HCT116 (cell line): ENCODE data around the gene BRIP1. TPM values are rescaled to one million over a fixed set of nuclear protein-coding genes. Genes with fewer than 3 reads are reported as not detected.

Source experiments
- ATAC-seq: fragments of 200-7000 bp; cut with Tn5 transposase; 2 replicates; pipeline ENCODE4 v1.9.1; 2020; ENCODE audit warnings: mild to moderate bottlenecking, moderate library complexity
- BruUV-seq: library from RNA; stranded (reverse); fragments of 400-500 nt; replicated peaks from 2 replicates; lab custom pipeline; 2021; lab: Mats Ljungman, UMichigan
- CTCF ChIA-PET: fragments of 300-600 bp; sonication (Branson Sonifier 250); formaldehyde crosslinking; loops from one replicate; lab custom pipeline; 2021; ENCODE audit warnings: antibody characterized with exemption; lab: Charles Lee
- POLR2A ChIA-PET: fragments of 300-600, 350-600 bp; sonication (Branson Sonifier 250); formaldehyde crosslinking; loops from one replicate; lab custom pipeline; 2021; ENCODE audit warnings: antibody characterized with exemption; lab: Charles Lee
- RAD21 ChIA-PET, 2 experiments: fragments of 300-600 bp; sonication (Branson Sonifier 250); formaldehyde crosslinking; loops; one replicate each; lab custom pipeline; 2023; ENCODE audit warnings: low total read pairs in 2 of 2; ENCODE audit not compliant: uncharacterized antibody in 2 of 2, unreplicated experiment in 2 of 2, low non-redundant PET in 1 of 2; lab: Charles Lee
- DNase-seq: peaks from one replicate; pipeline ENCODE4 v3.0.0-alpha.2; 2010; ENCODE audit warnings: low read depth, low spot score
- H2AFZ ChIP-seq: fragments of 200-600 bp; shearing (Covaris generic), sonication (generic); 2 replicates; pipeline ENCODE4 v1.6.1; 2017; ENCODE audit warnings: low read depth, mixed run types, mixed read lengths, antibody characterized with exemption, low read length; ENCODE audit not compliant: poor library complexity, severe bottlenecking
- H3K27ac ChIP-seq: 2 replicates; pipeline ENCODE4 v1.5.1; 2012; ENCODE audit warnings: low read depth, low read length
- H3K27me3 ChIP-seq: fragments of 200-600 bp; sonication (generic); 2 replicates; pipeline ENCODE4 v1.6.1; 2016; ENCODE audit warnings: mixed run types, low read length, mixed read lengths; ENCODE audit not compliant: insufficient read depth
- H3K36me3 ChIP-seq, 2 experiments: fragments of 200-500 bp in 1 of 2; fragments of 200-600 bp in 1 of 2; sonication (Bioruptor generic) in 1 of 2; sonication (generic) in 1 of 2; 2 replicates each; pipeline versions ENCODE4 v1.5.1 to v1.6.1; 2014 to 2016; ENCODE audit warnings: low read length in 2 of 2, inconsistent platforms in 1 of 2, mixed read lengths in 1 of 2, mixed run types in 1 of 2; ENCODE audit not compliant: insufficient read depth in 2 of 2, control insufficient read depth in 1 of 2
- H3K4me1 ChIP-seq, 2 experiments: fragments of 200-600 bp in 1 of 2; sonication (generic) in 1 of 2; 2 replicates each; pipeline versions ENCODE4 v1.5.1 to v1.6.1; 2012 to 2017; ENCODE audit warnings: low read length in 2 of 2, inconsistent platforms in 1 of 2, mild to moderate bottlenecking in 1 of 2, mixed read lengths in 1 of 2, mixed run types in 1 of 2, moderate library complexity in 1 of 2; ENCODE audit not compliant: insufficient read depth in 2 of 2, control insufficient read depth in 1 of 2
- H3K4me2 ChIP-seq: fragments of 200-600 bp; sonication (generic); 2 replicates; pipeline ENCODE4 v1.6.1; 2017; ENCODE audit warnings: mixed run types, low read length, mixed read lengths
- H3K4me3 ChIP-seq, 2 experiments: fragments of 200-600 bp in 1 of 2; sonication (generic) in 1 of 2; replicated peaks in 1 of 2; 2 replicates each; pipeline ENCODE4 v1.5.1; 2011 to 2016; ENCODE audit warnings: low read length in 2 of 2, control low read depth in 1 of 2, low read depth in 1 of 2, mild to moderate bottlenecking in 1 of 2, mixed read lengths in 1 of 2, mixed run types in 1 of 2
- H3K79me2 ChIP-seq: fragments of 200-600 bp; sonication (generic); 2 replicates; pipeline ENCODE4 v1.6.1; 2017; ENCODE audit warnings: mild to moderate bottlenecking, mixed run types, low read length, moderate library complexity, mixed read lengths; ENCODE audit not compliant: insufficient read depth
- H3K9ac ChIP-seq: fragments of 200-600 bp; sonication (generic); 2 replicates; pipeline ENCODE4 v1.6.1; 2016; ENCODE audit warnings: low read length, mixed read lengths
- H3K9me2 ChIP-seq: fragments of 200-600 bp; sonication (generic), shearing (Covaris generic); 2 replicates; pipeline ENCODE4 v1.6.1; 2017; ENCODE audit warnings: mixed run types, mild to moderate bottlenecking, moderate library complexity; ENCODE audit not compliant: insufficient read depth
- H3K9me3 ChIP-seq, 2 experiments: fragments of 200-500 bp in 1 of 2; fragments of 200-600 bp in 1 of 2; sonication (Bioruptor generic) in 1 of 2; sonication (generic) in 1 of 2; 2 replicates each; pipeline ENCODE4 v1.6.1; 2014 to 2017; ENCODE audit warnings: low read length in 2 of 2, mixed read lengths in 2 of 2, inconsistent platforms in 1 of 2, low read depth in 1 of 2, mild to moderate bottlenecking in 1 of 2, mixed run types in 1 of 2, moderate library complexity in 1 of 2; ENCODE audit not compliant: control insufficient read depth in 1 of 2, insufficient read depth in 1 of 2
- H4K20me1 ChIP-seq: fragments of 200-600 bp; sonication (generic), shearing (Covaris generic); 2 replicates; pipeline ENCODE4 v1.6.1; 2017; ENCODE audit warnings: mixed run types, mild to moderate bottlenecking, moderate library complexity; ENCODE audit not compliant: insufficient read depth
- CEBPB ChIP-seq: IDR thresholded peaks from 2 replicates; pipeline ENCODE4 v1.6.1; 2012; ENCODE audit warnings: low read depth
- EZH2 ChIP-seq: fragments of 200-600 bp; sonication (generic); IDR thresholded peaks from 2 replicates; pipeline ENCODE4 v1.6.1; 2017; ENCODE audit warnings: antibody characterized with exemption, mixed run types
- EZH2phosphoT487 ChIP-seq: fragments of 200-600 bp; IDR thresholded peaks from 2 replicates; pipeline ENCODE4 v1.6.1; 2018; ENCODE audit warnings: antibody characterized with exemption, borderline replicate concordance
- FOSL1 ChIP-seq: IDR thresholded peaks from 2 replicates; pipeline ENCODE4 v1.6.1; 2012; ENCODE audit warnings: low read depth
- JUND ChIP-seq: IDR thresholded peaks from 2 replicates; pipeline ENCODE4 v1.6.1; 2012
- POLR2A ChIP-seq: IDR thresholded peaks from 2 replicates; pipeline ENCODE4 v1.7.0; 2011; ENCODE audit warnings: borderline replicate concordance; ENCODE audit not compliant: insufficient read depth, insufficient read length; ENCODE audit errors: extremely low read depth
- RAD21 ChIP-seq: IDR thresholded peaks from 2 replicates; pipeline ENCODE4 v1.6.1; 2012; ENCODE audit warnings: low read depth, mild to moderate bottlenecking
- SP1 ChIP-seq: IDR thresholded peaks from 2 replicates; pipeline ENCODE4 v1.6.1; 2012; ENCODE audit warnings: low read depth
- YY1 ChIP-seq: IDR thresholded peaks from 2 replicates; pipeline ENCODE4 v1.6.1; 2011; ENCODE audit warnings: low read length, low read depth, moderate library complexity, mild to moderate bottlenecking; ENCODE audit not compliant: insufficient replicate concordance; ENCODE audit errors: extremely low read depth
- ZFX ChIP-seq: fragments of 450-650 bp; IDR thresholded peaks from 2 replicates; pipeline ENCODE4 v1.6.1; 2017
- ZNF274 ChIP-seq: fragments of 200-500 bp; sonication (Bioruptor generic); IDR thresholded peaks from 2 replicates; pipeline ENCODE4 v1.6.1; 2014; ENCODE audit warnings: mild to moderate bottlenecking, low read depth, low read length, inconsistent platforms
- intact Hi-C: fragments of 100-400 bp; cut with micrococcal nuclease; formaldehyde crosslinking; loops from 2 replicates; pipeline ENCODE4 v1.10.0; 2022
- total RNA-seq: library from RNA; stranded (reverse); gene quantifications from one replicate; pipeline ENCODE4 v1.2.1, GENCODE V29; 2021; ENCODE audit not compliant: unreplicated experiment
- TF ChIP-seq, protein P1 (sequence below): IDR thresholded peaks from 2 replicates; pipeline ENCODE4 v1.6.1; 2011; ENCODE audit warnings: mild to moderate bottlenecking, low read length, moderate library complexity; ENCODE audit not compliant: insufficient replicate concordance; ENCODE audit errors: extremely low read depth
- TF ChIP-seq, protein P2 (sequence below): IDR thresholded peaks from 2 replicates; pipeline ENCODE4 v1.6.1; 2012; ENCODE audit warnings: low read depth
- TF ChIP-seq, protein P3 (sequence below): IDR thresholded peaks from 2 replicates; pipeline ENCODE4 v1.6.1; 2012

BRIP1 gene
- total RNA-seq, 1 experiment from 2014 or later: 22.2 TPM

DNA sequence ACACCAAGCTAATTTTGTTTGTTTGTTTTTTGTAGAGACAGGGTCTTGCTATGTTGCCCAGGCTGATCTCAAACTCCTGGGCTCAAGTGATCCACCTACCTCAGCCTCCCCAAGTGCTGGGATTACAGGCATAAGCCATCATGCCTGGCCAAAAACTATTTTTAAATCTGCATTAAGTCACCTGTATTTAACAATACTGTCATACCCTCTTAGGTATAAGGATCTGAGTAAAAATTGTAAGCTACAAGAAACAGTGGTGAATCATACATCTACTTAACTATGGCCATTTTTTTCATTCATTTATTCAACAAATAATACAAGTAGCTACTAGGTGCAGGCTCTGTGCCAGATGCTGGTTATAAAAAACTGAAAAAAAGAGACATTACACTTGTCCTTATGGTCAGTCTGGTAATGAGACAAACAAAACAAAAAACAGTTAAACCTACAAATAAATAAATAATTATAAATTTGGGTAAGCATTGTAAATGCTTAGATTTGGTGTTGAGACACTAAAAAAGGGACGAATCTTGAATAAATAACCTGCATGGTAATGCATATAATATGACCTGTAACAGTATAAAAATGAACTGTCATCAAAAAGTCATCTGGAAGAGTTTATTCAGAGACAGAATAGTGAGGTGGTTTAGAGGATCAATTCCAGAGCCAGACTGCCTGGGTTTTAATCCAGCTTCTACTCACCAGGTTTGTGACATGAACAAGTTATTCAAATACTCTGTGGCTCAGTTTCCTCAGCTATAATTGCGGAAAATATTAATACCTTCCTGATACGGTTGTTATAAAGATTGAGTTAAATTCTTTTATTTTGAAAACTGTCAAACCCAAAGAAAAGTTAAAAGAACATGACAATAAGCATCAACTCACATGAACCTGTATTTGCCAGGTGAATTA, 26.8 kb downstream of the BRIP1 start:
- BruUV-seq: no TSS peak
- ATAC-seq (no peak), DNase-seq (no peak)
- H3K9me2 ChIP-seq: no peaks in the 10 kb centered on the region
- H3K4me2 ChIP-seq: no peak overlapping the region
- peaks cover 7% of the 10 kb centered on the region for H3K79me2 ChIP-seq
- H2AFZ ChIP-seq: no peak overlapping the region
- POLR2A ChIA-PET: no interaction called here
- H3K9me3 ChIP-seq: no peaks in the 10 kb centered on the region
- H4K20me1 ChIP-seq: no peaks in the 10 kb centered on the region
- no peaks in the 10 kb centered on the region for H3K36me3 ChIP-seq
- H3K9ac ChIP-seq: no peak overlapping the region
- intact Hi-C loops: loop anchor here (1.0 to 10.0 kb wide), 10 partner anchors 200 to 1112 kb away; no protein-coding TSS in a partner anchor
- H3K27ac ChIP-seq: no peak overlapping the region
- no peaks in the 10 kb centered on the region for H3K27me3 ChIP-seq
- H3K4me3 ChIP-seq: no peak overlapping the region
- CTCF ChIA-PET: interaction anchor here (0.7 to 2.0 kb wide), 16 partner anchors 13 to 1116 kb away, joined by 3 to 15 read pairs (median 5); partner anchors contain the start of gene BRIP1
- RAD21 ChIA-PET: interaction anchor here in 1 of 2 experiments (0.8 to 1.3 kb wide), 2 partner anchors 425 to 864 kb away, joined by 3 read pairs; no protein-coding TSS in a partner anchor
- no peak for TF ChIP-seq FOSL1
- no peak for TF ChIP-seq YY1
- no peak for TF ChIP-seq ZNF274
- no peak for TF ChIP-seq RAD21
- TF ChIP-seq ZFX: no peak
- no peak for TF ChIP-seq SP1
- no peak for TF ChIP-seq EZH2
- TF ChIP-seq, protein P1, sequence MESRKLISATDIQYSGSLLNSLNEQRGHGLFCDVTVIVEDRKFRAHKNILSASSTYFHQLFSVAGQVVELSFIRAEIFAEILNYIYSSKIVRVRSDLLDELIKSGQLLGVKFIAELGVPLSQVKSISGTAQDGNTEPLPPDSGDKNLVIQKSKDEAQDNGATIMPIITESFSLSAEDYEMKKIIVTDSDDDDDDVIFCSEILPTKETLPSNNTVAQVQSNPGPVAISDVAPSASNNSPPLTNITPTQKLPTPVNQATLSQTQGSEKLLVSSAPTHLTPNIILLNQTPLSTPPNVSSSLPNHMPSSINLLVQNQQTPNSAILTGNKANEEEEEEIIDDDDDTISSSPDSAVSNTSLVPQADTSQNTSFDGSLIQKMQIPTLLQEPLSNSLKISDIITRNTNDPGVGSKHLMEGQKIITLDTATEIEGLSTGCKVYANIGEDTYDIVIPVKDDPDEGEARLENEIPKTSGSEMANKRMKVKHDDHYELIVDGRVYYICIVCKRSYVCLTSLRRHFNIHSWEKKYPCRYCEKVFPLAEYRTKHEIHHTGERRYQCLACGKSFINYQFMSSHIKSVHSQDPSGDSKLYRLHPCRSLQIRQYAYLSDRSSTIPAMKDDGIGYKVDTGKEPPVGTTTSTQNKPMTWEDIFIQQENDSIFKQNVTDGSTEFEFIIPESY: no peak
- TF ChIP-seq JUND: no peak
- no peak for TF ChIP-seq CEBPB
- TF ChIP-seq POLR2A: no peak
- TF ChIP-seq, protein P2, sequence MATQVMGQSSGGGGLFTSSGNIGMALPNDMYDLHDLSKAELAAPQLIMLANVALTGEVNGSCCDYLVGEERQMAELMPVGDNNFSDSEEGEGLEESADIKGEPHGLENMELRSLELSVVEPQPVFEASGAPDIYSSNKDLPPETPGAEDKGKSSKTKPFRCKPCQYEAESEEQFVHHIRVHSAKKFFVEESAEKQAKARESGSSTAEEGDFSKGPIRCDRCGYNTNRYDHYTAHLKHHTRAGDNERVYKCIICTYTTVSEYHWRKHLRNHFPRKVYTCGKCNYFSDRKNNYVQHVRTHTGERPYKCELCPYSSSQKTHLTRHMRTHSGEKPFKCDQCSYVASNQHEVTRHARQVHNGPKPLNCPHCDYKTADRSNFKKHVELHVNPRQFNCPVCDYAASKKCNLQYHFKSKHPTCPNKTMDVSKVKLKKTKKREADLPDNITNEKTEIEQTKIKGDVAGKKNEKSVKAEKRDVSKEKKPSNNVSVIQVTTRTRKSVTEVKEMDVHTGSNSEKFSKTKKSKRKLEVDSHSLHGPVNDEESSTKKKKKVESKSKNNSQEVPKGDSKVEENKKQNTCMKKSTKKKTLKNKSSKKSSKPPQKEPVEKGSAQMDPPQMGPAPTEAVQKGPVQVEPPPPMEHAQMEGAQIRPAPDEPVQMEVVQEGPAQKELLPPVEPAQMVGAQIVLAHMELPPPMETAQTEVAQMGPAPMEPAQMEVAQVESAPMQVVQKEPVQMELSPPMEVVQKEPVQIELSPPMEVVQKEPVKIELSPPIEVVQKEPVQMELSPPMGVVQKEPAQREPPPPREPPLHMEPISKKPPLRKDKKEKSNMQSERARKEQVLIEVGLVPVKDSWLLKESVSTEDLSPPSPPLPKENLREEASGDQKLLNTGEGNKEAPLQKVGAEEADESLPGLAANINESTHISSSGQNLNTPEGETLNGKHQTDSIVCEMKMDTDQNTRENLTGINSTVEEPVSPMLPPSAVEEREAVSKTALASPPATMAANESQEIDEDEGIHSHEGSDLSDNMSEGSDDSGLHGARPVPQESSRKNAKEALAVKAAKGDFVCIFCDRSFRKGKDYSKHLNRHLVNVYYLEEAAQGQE: no peak
- no peak for TF ChIP-seq EZH2phosphoT487
- TF ChIP-seq, protein P3, sequence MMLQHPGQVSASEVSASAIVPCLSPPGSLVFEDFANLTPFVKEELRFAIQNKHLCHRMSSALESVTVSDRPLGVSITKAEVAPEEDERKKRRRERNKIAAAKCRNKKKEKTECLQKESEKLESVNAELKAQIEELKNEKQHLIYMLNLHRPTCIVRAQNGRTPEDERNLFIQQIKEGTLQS: no peak
- TF ChIP-seq, all 23 proteins: peak for 0
- peaks cover 17 to 21% of the 10 kb centered on the region in 2 experiments for H3K4me1 ChIP-seq
